ENCODE measurements around the gene SHISA6. TPM values are rescaled to one million over a fixed set of nuclear protein-coding genes. Genes with fewer than 3 reads are reported as not detected.

The SHISA6 gene
- total and polyA plus RNA-seq, 2 donors (not counting 1 experiment from before 2014, with no cell fraction given): not detected

- Histone ChIP-seq H3K4me3 (replicated peaks in 1 of 4; ENCODE audit: control extremely low read depth in 1 of 4, insufficient read depth in 1 of 4, low read depth in 3 of 4, low read length in 4 of 4) (no peak overlapping the region), H2AFZ (ENCODE audit: low read length) (no peak overlapping the region), H3K27ac (ENCODE audit: insufficient read depth, low read length) (no peak overlapping the region), H4K20me1 (ENCODE audit: control insufficient read depth, extremely low read depth, insufficient read depth, low read length) (no peaks in the 10 kb centered on the region), H3K9me3 (ENCODE audit: control insufficient read depth, insufficient read depth, low read depth, low read length) (no peaks in the 10 kb centered on the region), H3K4me1 (ENCODE audit: control insufficient read depth, extremely low read depth, insufficient read depth, low read length) (no peaks in the 10 kb centered on the region), H3K4me2 (ENCODE audit: extremely low read depth, insufficient read depth, low read length) (no peak overlapping the region), H3K79me2 (ENCODE audit: control insufficient read depth, insufficient read depth, low read length) (no peaks in the 10 kb centered on the region), H3K36me3 (ENCODE audit: control insufficient read depth, insufficient read depth, low read length) (no peaks in the 10 kb centered on the region), H3K27me3 (ENCODE audit: control insufficient read depth, insufficient read depth, low read length) (no peaks in the 10 kb centered on the region), H3K9ac (ENCODE audit: insufficient read depth, low read length) (no peak overlapping the region)
- TF ChIP-seq CTCF (conservative IDR thresholded peaks at IDR 0.05 in 1 of 2, IDR thresholded peaks at IDR 0.05 in 1 of 2; ENCODE audit: low read depth in 1 of 2, low read length in 2 of 2) (no peak), EZH2 (IDR thresholded peaks at IDR 0.05; ENCODE audit: low read length, missing control alignments) (no peak)
- no peak for DNase-seq (ENCODE audit: low read depth in 2 of 2)
Measured at GRCh38 chr17:11318207-11318606, 77.2 kb downstream of the SHISA6 start.

- no peak for TF ChIP-seq CTCF (conservative IDR thresholded peaks at IDR 0.05 in 1 of 2, IDR thresholded peaks at IDR 0.05 in 1 of 2; ENCODE audit: low read depth in 1 of 2, low read length in 2 of 2)
- no peak for TF ChIP-seq EZH2 (IDR thresholded peaks at IDR 0.05; ENCODE audit: low read length, missing control alignments)
- no peaks in the 10 kb centered on the region for H3K4me1 ChIP-seq (ENCODE audit: control insufficient read depth, extremely low read depth, insufficient read depth, low read length)
- H3K36me3 ChIP-seq (ENCODE audit: control insufficient read depth, insufficient read depth, low read length): no peaks in the 10 kb centered on the region
- no peak overlapping the region for H3K4me2 ChIP-seq (ENCODE audit: extremely low read depth, insufficient read depth, low read length)
- H2AFZ ChIP-seq (ENCODE audit: low read length): no peak overlapping the region
- H3K4me3 ChIP-seq (replicated peaks in 1 of 4; ENCODE audit: control extremely low read depth in 1 of 4, insufficient read depth in 1 of 4, low read depth in 3 of 4, low read length in 4 of 4): no peak overlapping the region
- H4K20me1 ChIP-seq (ENCODE audit: control insufficient read depth, extremely low read depth, insufficient read depth, low read length): no peaks in the 10 kb centered on the region
- no peaks in the 10 kb centered on the region for H3K9me3 ChIP-seq (ENCODE audit: control insufficient read depth, insufficient read depth, low read depth, low read length)
- no peak overlapping the region for H3K9ac ChIP-seq (ENCODE audit: insufficient read depth, low read length)
- H3K27ac ChIP-seq (ENCODE audit: insufficient read depth, low read length): no peak overlapping the region
- no peak for DNase-seq (ENCODE audit: low read depth in 2 of 2)
- H3K79me2 ChIP-seq (ENCODE audit: control insufficient read depth, insufficient read depth, low read length): no peaks in the 10 kb centered on the region
- H3K27me3 ChIP-seq (ENCODE audit: control insufficient read depth, insufficient read depth, low read length): no peaks in the 10 kb centered on the region
Measured at GRCh38 chr17:11319894-11320293, 78.9 kb downstream of the SHISA6 start.

GRCh38 chr17:11324021-11324420 lies 83.0 kb downstream of the SHISA6 start:
- Histone ChIP-seq H3K4me3 (replicated peaks in 1 of 4; ENCODE audit: control extremely low read depth in 1 of 4, insufficient read depth in 1 of 4, low read depth in 3 of 4, low read length in 4 of 4) (no peak overlapping the region), H3K27ac (ENCODE audit: insufficient read depth, low read length) (no peak overlapping the region), H3K79me2 (ENCODE audit: control insufficient read depth, insufficient read depth, low read length) (no peaks in the 10 kb centered on the region), H3K27me3 (ENCODE audit: control insufficient read depth, insufficient read depth, low read length) (no peaks in the 10 kb centered on the region), H2AFZ (ENCODE audit: low read length) (no peak overlapping the region), H3K4me2 (ENCODE audit: extremely low read depth, insufficient read depth, low read length) (no peak overlapping the region), H4K20me1 (ENCODE audit: control insufficient read depth, extremely low read depth, insufficient read depth, low read length) (no peaks in the 10 kb centered on the region), H3K9me3 (ENCODE audit: control insufficient read depth, insufficient read depth, low read depth, low read length) (no peaks in the 10 kb centered on the region), H3K36me3 (ENCODE audit: control insufficient read depth, insufficient read depth, low read length) (no peaks in the 10 kb centered on the region), H3K4me1 (ENCODE audit: control insufficient read depth, extremely low read depth, insufficient read depth, low read length) (no peaks in the 10 kb centered on the region), H3K9ac (ENCODE audit: insufficient read depth, low read length) (no peak overlapping the region)
- TF ChIP-seq CTCF (conservative IDR thresholded peaks at IDR 0.05 in 1 of 2, IDR thresholded peaks at IDR 0.05 in 1 of 2; ENCODE audit: low read depth in 1 of 2, low read length in 2 of 2) (no peak), EZH2 (IDR thresholded peaks at IDR 0.05; ENCODE audit: low read length, missing control alignments) (no peak)
- no peak for DNase-seq (ENCODE audit: low read depth in 2 of 2)

Data from fibroblast of lung (primary cell).